HG03558 (cell line): ENCODE data around the gene ARHGAP12.
"Not testable (repeated sequence)": the region's sequence is repeated elsewhere in the genome, so short reads cannot be mapped to it uniquely, and the experiment has no call there.

Experiments used
- ATAC-seq: cut with Tn5 transposase; IDR thresholded peaks from one replicate; pipeline ENCODE4 v1.9.1; 2021; ENCODE audit warnings: moderate number of reproducible peaks; ENCODE audit not compliant: unreplicated experiment; ENCODE audit errors: extremely low read depth

ARHGAP12 gene

DNA sequence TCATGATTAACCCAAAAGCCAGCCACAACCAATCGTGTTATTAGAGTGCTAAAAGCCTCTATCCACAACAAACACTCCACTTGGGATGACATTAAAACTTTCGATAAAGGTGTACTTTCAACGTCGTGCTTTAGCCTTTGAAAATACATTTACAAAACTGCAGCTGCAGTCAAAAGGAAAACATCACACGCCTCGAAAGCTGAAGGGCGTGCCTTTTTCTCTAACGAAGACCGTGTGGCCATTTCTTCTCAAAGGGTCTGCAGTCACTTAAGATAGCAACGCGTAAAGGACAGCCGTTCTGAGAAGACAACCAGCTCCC, 1.1 kb downstream of the ARHGAP12 start:
- ATAC-seq, result no peak

DNA sequence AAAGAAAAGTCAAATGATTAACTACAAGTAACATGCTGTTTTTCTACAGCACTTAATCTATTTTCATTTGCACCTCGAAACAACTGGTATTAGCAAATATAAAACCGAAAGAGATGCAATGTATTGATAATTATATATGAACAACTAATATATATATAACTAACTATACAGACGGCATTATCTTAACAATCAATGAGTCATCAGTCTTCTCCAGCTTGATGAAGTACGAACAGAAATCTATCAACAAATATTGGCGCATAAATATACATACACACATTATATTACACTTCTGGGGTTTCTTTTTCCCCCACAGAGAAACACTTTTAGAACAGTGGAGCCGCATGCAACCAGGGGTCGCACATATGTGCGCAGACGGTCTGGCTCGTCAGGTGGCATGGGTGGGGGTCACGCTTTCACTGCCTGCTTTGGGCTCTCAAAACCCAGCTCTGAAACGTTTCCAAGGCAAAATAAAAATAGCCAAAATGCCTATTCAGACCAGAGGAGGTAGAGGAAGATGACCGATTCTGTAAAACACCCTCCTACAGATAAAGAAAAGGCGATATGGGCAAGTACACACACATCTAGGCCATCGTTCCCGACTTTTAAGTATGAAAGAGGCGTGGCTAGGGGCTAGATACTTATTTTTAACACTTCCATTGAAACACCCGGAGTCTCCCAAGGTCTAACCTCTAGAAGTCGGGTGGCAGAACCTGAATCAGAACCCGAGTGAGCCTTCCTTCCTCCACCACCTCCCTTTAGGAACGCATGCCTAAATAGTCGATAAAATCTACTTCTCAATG, 1.7 kb downstream of the ARHGAP12 start:
- ATAC-seq, result no peak

DNA sequence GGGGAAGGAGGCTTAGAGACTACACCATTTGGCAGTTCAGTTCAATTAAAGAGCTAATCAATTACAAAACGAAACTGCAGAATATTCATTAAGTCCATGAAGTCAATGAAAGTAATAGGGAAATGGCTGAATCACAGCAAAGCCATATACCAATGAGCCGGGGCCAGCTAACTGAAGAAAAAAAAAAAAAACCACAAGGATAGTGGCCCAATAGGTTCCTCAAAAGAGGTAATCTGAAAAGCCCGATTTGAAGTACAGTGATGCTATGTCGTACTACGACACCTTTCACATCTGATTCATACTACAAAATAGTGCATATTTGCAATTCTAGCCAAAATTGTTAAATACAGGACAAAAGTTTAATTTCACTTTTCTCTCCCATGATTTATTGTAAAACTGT, 2.5 kb downstream of the ARHGAP12 start:
- no peak for ATAC-seq

DNA sequence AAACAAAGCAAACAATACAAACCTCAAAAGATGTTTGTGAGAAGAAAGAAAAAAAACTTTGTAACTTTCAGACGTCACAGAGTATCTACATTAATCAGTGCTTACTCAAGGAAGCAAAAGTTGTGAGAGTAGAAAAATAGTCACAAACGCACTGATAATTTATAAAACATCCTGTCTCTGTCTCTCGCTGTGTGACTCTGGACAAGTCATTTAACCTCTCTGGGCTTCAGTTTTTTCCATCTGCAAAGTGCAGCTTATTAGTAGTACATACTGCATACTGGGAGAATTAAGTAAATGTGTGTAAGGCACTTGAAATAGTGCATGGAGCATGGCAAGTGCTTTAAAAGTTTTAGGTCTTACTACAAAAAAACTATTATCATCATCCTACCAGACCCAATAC, 3.8 kb downstream of the ARHGAP12 start:
- no peak for ATAC-seq

DNA sequence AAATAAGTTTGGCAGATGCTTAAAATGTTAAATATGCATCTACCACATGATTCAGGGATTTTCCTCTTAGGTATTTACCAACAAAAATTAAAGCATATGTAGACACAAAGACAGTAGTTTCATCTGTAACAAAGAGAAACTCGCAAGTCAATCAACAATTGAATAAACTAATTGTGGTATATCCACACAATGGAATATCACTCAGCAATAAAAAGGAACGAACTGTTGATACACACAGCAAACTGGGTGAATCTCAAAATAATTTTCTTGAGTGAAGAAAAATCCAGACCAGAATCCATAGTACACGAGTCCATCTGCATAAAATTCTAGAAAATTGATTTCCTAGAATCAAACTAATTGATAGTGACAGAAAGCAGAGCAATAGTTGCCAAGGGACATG, 5.2 kb downstream of the ARHGAP12 start:
- no peak for ATAC-seq

DNA sequence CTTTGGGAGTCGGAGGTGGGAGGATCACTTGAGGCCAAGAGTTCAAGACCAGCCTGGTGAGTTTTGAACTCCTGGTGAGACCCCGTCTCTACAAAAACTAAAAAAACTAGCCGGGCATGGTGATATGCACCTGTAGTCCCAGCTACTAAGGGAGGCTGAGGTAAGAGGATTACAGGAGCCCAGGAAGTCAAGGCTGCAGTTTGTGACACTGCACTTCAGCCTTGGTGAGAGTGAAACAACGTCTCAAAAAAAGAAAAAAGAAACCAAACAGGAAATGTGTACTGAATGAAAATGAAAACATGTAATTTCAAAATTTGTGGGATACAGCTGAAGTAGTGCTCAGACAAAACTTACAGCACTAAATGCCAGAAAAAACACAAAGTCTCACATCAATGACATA, 7.6 kb downstream of the ARHGAP12 start:
- ATAC-seq, result no peak

DNA sequence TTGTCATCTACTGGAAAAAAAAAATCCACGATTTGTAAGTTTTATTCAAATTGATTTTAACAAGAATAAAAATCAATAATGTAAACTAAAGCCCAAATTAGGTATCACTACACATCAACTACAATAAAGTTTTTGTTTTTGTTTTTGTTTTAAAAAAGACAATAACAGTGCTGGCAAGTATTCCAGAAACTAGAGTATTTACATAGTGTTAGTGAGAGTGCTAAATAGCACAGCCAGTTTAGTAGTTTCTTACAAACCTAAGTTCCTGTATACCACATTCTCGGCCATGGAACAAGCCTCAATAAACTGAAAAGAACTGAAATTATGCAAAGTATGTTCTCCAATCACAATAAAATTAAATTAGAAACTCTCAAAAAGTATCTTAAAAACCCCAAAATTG, 8.1 kb downstream of the ARHGAP12 start:
- ATAC-seq, result no peak

DNA sequence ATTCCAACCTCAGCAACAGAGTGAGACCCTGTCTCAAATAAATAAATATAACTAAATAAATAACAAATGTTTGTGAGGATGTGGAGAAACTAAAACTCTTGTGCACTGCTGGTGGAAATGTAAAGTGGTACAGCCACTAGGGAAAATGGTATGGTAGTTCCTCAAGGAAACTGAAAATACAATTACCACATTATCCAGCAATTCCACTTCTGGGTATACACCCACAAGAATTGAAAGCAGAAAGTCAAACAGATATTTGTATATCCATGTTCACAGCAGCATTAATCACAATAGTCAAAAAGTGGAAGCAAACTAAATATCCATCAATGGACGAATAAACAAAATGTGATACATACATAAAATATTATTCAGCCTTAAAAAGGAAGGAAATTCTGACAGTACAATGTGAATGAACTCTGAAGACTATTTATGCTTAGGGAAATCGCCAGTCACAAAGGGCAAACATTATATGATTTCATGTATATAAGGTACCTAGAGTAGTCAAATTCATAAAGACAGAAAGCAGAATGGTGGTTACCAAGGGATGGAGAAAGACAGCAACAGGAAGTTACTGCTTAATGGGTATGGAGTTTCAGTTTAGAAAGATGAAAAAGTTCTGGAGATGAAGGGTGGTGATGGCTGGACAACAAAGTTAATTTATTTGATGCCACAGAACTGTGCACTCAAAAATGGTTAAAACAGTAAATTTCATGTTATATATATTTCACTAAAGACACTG, 9.8 kb downstream of the ARHGAP12 start:
- no peak for ATAC-seq

DNA sequence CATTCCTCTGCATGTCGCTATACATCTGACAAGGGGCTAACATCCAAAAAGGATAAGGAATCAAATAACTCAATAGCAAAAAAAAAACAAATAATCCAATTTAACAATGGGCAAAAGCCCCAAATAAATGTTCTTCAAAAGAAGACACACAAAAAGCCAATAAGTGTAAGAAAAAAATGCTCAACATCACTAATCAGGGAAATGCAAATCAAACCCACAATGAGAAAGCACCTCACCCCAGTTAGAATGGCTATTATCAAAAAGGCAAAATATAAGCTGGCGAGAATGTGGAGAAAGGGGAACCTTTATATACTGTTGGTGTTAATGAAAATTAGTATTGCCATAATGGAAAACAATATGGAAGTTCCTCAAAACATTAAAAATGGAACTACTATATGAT, 14.3 kb downstream of the ARHGAP12 start:
- no peak for ATAC-seq

DNA sequence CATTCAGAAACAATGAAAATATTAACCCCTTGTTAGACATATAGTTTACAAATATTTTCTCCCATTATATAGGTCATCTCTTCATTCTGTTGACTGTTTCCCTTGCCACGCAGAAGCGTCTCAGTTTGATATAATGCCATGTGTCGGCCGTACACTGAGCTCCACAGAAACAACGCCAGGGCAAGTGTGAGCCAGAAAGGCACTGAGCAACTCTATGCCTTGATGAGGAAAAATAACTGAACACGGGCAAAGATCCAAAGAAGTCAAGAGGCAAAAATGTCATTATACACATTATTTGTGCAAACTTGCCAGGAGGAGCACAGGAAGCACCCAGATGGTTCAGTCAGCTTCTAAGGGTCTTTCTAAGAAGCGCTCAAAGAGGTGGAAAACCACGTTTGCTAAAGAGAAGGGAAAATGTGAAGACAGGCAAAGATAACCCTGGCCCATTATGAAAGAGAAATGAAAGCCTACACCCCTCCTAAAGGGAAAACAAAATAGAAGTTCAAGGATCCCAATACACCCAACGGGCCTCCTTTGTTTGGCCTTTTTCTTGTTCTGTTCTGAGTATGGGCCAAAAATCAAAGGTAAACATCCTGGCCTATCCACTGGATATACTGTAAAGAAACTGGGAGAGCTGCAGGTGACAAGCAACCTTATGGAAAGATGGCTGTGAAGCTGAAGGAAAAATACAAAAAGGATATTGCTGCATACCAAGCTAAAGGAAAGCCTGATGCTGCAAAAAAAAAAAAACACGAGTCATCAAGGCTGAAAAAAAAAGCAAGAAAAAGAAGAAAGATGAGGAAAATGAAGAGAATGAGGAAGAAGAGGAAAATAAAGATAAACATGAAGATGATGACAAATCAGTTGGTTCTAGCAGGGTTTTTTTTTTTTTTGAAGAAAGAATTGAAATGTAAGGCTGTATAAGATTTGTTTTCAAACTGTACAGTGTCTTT, 15.5 kb downstream of the ARHGAP12 start:
- no peak for ATAC-seq

DNA sequence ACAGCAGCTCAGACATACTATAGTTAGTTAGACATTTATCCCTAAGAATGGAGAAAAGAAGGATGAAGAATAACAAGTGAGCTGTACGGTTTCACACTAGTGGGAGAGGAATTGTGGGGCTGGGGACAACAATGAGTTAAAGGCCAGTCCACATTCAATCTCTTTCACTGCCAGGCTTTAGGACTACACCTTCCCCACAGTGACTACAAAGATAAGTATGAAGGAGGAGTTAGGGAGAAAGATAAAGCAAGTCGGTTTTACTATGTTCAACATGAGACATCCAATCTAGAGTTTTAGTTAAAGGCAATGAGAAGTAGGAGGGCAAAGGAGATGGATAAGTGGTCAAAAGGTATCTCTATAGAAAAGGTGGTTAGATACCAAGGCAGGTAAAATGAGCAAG, 16.3 kb downstream of the ARHGAP12 start:
- ATAC-seq, result no peak

DNA sequence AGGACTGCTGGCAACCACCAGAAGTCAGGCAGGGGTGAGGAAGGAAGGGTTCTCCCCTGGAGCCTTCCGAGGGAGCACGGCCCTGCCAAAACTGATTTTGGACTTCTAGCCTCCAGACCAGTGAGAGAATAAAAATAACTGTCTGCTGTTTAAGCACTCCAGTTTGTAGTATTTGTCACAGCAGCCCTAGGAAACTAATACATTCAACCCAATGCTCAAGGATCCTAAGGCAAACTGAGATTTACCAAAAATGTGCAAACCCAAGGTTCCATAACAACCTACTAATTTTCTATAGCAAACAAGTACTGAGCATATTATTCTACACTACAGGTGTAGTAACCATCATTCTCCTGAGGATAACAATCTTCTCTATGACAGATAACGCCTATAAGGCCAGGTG, 18.6 kb downstream of the ARHGAP12 start:
- no peak for ATAC-seq

DNA sequence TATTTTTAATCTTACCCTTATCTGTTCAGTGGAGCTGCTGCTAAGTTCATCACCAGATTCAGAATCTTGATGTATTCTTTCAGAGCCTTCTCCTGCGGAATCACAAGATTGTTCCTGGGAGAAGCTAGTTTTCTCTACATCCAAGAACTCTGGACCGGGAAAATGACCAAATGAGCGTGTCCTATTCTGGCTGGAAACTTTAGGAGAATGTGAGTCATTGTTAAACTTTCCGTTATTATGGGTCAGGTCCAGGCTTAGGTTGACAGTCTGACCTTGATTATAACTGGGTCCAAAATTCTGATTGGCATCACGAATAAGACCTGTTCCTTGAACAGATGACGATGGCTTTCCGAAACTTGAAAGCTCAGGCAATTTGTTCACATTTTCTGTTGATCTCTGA, 20.5 kb downstream of the ARHGAP12 start:
- ATAC-seq, result no peak

DNA sequence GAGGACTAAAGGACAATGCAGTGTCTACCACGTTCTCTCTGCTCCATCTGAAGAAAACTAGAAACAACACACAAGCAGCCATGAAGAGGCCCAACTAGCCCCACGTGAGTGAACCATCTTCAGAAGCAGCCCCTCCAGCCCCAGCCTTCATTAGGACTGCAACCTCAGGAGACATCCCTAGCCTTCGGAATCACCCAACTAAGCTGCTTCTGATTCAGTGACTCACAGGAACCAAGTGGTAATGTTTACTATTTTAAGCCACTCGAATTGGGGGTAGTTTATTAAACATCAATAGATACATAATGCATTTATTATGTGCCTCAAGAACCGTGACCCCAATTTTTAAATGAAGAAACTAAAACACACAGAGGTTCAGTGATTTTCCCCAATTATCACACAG, 22.6 kb downstream of the ARHGAP12 start:
- ATAC-seq, result no peak

DNA sequence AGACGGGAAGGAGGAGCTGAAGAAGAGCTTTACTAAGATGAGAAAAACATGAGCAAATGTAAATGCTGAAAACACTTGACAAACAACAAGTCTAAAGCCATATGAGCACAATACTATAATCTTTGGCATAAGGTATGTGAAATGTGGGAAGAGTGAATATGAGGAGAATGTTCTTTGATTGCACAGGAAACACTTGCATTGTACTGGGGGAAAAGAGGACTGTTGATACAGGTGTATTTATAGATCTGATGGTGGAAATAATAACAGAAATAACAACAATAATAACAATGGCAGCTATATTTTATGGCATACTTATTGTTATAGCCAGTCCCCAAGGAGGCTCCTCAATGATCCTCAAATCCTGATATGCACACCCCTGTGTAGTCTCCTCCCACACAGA, 23.0 kb downstream of the ARHGAP12 start:
- no peak for ATAC-seq

DNA sequence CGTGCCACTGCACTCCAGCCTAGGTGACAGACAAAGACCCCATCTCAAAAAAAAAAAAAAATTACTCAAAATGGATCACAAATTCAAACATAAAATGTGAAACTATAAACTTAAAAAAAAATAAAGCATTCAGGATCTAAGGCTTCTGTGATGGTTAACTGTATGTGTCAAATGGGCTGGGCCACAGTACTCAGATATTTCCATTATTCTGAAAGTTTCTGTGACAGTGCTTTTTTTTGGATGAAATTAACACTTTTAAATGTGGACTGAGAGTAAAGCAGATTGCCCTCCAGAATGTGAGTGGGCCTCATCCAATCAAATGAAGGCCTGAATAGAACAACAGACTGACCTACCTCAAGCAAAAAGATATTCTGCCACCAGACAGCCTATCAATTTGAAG, 26.0 kb downstream of the ARHGAP12 start:
- ATAC-seq, result no peak

DNA sequence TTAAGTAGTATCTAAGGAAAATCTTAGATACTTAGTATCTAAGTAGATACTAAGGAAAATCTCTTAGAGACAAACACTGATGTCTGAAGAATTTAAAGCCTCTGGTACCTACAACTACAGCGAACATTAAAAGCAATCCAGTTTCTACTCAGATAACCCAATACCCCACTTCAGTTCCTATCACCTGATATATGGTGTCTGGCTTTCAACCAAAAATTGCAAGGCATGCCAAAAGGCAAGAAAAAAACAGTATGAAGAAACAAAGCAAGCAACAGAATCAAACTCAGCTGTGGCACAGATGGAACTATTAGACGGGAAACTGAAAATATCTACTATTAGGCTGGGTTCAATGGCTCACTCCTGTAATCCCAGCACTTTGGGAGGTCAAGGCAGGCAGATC, 31.1 kb downstream of the ARHGAP12 start:
- no peak for ATAC-seq

DNA sequence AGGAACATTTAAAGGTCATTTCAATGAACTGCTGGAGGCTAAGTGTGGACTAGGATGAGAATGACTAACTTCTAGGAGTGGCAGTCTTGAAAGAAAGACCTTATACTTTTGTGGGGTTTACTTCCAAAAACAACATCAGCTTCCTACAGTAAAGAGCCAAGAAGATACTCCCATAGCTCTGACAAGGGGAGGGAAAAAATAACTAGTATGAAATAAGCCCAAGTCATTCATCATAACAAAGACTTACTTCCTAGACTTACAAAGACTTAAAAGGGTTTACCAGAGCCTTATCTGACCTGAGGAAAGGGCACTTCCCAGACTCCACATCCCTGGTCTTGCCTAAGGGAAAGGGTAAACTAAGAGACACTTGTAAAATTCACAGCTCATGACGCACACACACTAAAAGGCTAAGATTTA, 31.7 kb downstream of the ARHGAP12 start:
- no peak for ATAC-seq

DNA sequence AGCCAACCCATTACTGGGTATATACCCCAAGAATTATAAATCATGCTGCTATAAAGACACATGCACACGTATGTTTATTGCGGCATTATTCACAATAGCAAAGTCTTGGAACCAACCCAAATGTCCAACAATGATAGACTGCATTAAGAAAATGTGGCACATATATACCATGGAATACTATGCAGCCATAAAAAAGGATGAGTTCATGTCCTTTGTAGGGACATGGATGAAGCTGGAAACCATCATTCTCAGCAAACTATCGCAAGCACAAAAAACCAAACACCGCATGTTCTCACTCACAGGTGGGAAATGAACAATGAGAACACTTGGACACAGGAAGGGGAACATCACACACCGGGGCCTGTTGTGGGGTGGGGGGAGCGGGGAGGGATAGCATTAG, 32.9 kb downstream of the ARHGAP12 start:
- ATAC-seq, result not testable (repeated sequence)

DNA sequence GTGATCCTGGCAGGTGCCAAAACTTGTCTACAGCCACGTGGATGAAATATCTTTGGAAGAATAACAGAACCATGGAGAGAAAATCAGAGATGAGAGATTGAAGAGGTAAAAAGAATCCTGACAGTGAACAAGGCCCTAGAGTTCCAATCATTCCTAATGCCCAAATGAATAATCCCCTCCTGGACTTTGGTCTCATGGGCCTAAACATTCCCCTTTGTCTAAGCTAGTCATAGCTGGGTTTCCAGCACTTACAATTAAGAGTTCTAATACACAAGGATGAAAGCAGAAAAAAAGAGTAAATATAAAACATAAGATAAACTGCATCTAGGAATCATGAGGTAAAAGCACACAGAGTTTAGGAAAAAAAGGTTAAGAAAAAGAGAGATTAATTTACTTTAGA, 40.2 kb downstream of the ARHGAP12 start:
- no peak for ATAC-seq

DNA sequence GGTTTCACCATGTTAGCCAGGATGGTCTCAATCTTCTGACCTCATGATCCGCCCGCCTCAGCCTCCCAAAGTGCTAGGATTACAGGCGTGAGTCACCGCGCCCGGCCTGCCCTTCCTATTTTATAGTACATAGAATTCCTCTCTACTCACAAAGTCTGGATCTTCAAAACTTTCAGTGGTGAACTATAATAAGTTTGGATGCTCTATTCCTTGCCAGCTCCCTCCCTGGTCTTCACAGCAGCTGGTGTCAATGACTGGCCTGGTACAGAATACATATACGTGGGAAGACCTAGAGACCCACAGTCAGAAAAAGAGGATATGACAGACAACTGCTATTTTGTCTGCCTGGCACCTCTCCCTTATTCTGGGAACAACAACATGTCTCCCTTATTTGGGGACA, 40.8 kb downstream of the ARHGAP12 start:
- no peak for ATAC-seq
